Stimulated activated CD4-positive, alpha-beta T cell treated with anti-CD3 and anti-CD28 coated beads, Interleukin-12 subunit alpha, Interleukin-12 subunit beta, amount 100 ng/mL, for 48 hours (primary cell): ENCODE measurements around the gene SLC18A3.

Experiments
- DNase-seq, 3 donors: peaks; one replicate each; pipeline ENCODE4 v3.0.0-alpha.2; 2020; ENCODE audit warnings: low read depth in 2 of 3, low spot score in 1 of 3

Gene SLC18A3

GRCh38 chr10:49595713-49596492 is 14.2 kb upstream of the SLC18A3 start:
- DNase-seq: no peak

GRCh38 chr10:49596493-49596809 is 13.7 kb upstream of the SLC18A3 start:
- DNase-seq: no peak

GRCh38 chr10:49596836-49597235 is 13.3 kb upstream of the SLC18A3 start:
- no peak for DNase-seq

- no peak for DNase-seq
Measured at GRCh38 chr10:49597426-49598163, 12.5 kb upstream of the SLC18A3 start.

GRCh38 chr10:49598164-49598856 is 11.8 kb upstream of the SLC18A3 start:
- DNase-seq: no peak

GRCh38 chr10:49598986-49599385 is 11.1 kb upstream of the SLC18A3 start:
- DNase-seq: no peak

- DNase-seq: no peak
Measured at GRCh38 chr10:49599546-49599945, 10.6 kb upstream of the SLC18A3 start.

- no peak for DNase-seq
Measured at GRCh38 chr10:49600046-49600445, 10.1 kb upstream of the SLC18A3 start.

GRCh38 chr10:49600781-49601400 is 9.2 kb upstream of the SLC18A3 start:
- no peak for DNase-seq

GRCh38 chr10:49601857-49602256 is 8.3 kb upstream of the SLC18A3 start:
- DNase-seq: no peak

- DNase-seq: no peak
Measured at GRCh38 chr10:49602380-49603023, 7.6 kb upstream of the SLC18A3 start.

- DNase-seq: no peak
Measured at GRCh38 chr10:49605216-49605938, 4.7 kb upstream of the SLC18A3 start.

- DNase-seq: no peak
Measured at GRCh38 chr10:49605939-49606509, 4.1 kb upstream of the SLC18A3 start.

- DNase-seq: peak; percentile 35 to 62 (median 52)
Measured at GRCh38 chr10:49606981-49607535, 3.1 kb upstream of the SLC18A3 start.

- no peak for DNase-seq
Measured at GRCh38 chr10:49608166-49609005, 1.7 kb upstream of the SLC18A3 start.

GRCh38 chr10:49609006-49609282 is 1.2 kb upstream of the SLC18A3 start:
- DNase-seq: no peak

- DNase-seq: no peak
Measured at GRCh38 chr10:49609283-49610113, 612 bp upstream of the SLC18A3 start.

GRCh38 chr10:49610458-49611165 is 502 bp downstream of the SLC18A3 start:
- no peak for DNase-seq
